ENCODE measurements around the gene CNTN2. TPM values are rescaled to one million over a fixed set of nuclear protein-coding genes. Genes with fewer than 3 reads are reported as not detected.

CNTN2 gene
- total and polyA plus RNA-seq, 10 donors, result 0.02 to 2.6 (median 0.13) TPM; not detected in 3

DNA sequence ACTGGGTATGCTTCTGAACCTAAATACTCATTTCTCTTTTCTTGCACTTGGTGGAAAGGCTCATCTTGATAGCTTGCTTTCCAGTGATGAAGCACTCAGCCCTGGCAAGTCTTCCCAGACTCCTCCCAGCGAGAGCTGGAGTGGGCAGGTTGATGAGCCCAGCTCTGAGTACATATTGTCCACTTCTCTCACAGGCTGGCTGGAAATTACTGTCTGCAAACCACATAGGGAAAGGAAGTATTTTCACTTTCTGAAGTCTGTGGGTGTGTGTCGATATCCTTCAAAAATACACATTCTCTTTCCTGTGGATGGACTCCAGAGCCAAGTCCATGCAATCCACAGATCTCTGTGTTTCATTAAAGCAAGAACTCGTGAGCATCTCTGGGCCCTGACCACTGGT lies 38.7 kb upstream of the CNTN2 start:
- H3K36me3 ChIP-seq, result no peaks in the 10 kb centered on the region
- peak overlapping the region in 2 of 8 donors; percentile 15 to 30 for H3K27ac ChIP-seq
- intact Hi-C loops (cut with DNase I; ENCODE audit: low total_unique reads), result no loop called here
- DNase-seq, result no peak
- TF ChIP-seq POLR2A (IDR thresholded peaks at IDR 0.05), result no peak
- TF ChIP-seq, protein P1, sequence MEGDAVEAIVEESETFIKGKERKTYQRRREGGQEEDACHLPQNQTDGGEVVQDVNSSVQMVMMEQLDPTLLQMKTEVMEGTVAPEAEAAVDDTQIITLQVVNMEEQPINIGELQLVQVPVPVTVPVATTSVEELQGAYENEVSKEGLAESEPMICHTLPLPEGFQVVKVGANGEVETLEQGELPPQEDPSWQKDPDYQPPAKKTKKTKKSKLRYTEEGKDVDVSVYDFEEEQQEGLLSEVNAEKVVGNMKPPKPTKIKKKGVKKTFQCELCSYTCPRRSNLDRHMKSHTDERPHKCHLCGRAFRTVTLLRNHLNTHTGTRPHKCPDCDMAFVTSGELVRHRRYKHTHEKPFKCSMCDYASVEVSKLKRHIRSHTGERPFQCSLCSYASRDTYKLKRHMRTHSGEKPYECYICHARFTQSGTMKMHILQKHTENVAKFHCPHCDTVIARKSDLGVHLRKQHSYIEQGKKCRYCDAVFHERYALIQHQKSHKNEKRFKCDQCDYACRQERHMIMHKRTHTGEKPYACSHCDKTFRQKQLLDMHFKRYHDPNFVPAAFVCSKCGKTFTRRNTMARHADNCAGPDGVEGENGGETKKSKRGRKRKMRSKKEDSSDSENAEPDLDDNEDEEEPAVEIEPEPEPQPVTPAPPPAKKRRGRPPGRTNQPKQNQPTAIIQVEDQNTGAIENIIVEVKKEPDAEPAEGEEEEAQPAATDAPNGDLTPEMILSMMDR (IDR thresholded peaks at IDR 0.05 in 8 of 11, conservative IDR thresholded peaks at IDR 0.05 in 3 of 11), result no peak
- H3K27me3 ChIP-seq (replicated peaks in 1 of 7), result peaks cover 0 to 8% (median 0%) of the 10 kb centered on the region in 7 donors
- no peaks in the 10 kb centered on the region for H3K9me3 ChIP-seq
- peaks cover 0 to 11% (median 0%) of the 10 kb centered on the region in 6 donors for H3K4me1 ChIP-seq
- 34 to 70% (median 49%) methylated on average over 3 of the region's 3 CpGs for WGBS, 5 donors
- no peak overlapping the region for H3K4me3 ChIP-seq

DNA sequence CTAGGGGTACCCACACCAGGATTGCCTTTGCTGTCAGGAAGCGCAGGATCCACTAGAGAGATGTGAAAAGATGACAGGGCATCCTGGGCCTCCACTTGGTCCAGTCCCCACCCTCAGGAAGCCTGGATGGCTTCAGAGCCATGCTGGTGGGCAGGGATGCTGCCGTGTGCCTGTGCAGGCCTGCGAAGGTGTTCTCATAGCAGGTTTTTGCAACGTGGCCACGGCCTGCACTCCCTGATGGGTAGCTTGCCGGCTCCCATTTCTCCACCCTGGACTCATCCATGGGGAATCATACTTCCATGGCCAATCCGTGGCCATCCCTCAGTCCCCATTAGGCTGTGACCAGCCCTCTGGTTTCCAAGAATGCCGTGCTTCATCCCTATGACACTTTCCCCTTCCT lies 34.1 kb upstream of the CNTN2 start:
- H3K27ac ChIP-seq, result no peak overlapping the region
- no peak for DNase-seq
- peaks cover 0 to 21% (median 8%) of the 10 kb centered on the region in 6 donors for H3K4me1 ChIP-seq
- H3K36me3 ChIP-seq, result no peaks in the 10 kb centered on the region
- no peaks in the 10 kb centered on the region for H3K27me3 ChIP-seq (replicated peaks in 1 of 7)
- TF ChIP-seq POLR2A (IDR thresholded peaks at IDR 0.05) (no peak), POLR2AphosphoS5 (IDR thresholded peaks at IDR 0.05) (no peak)
- TF ChIP-seq, protein P1 (IDR thresholded peaks at IDR 0.05 in 8 of 11, conservative IDR thresholded peaks at IDR 0.05 in 3 of 11), result no peak
- H3K4me3 ChIP-seq, result no peak overlapping the region
- H3K9me3 ChIP-seq, result no peaks in the 10 kb centered on the region
- intact Hi-C loops (cut with DNase I; ENCODE audit: low total_unique reads), result no loop called here
- WGBS, 5 donors, result 83 to 93% (median 91%) methylated on average over 6 to 8 of the region's 8 CpGs

- WGBS, 5 donors, result 85 to 94% (median 93%) methylated on average over 12 of the region's 12 CpGs
These were observed 33.3 kb upstream of the CNTN2 start for GRCh38 chr1:205009670-205010069.

DNA sequence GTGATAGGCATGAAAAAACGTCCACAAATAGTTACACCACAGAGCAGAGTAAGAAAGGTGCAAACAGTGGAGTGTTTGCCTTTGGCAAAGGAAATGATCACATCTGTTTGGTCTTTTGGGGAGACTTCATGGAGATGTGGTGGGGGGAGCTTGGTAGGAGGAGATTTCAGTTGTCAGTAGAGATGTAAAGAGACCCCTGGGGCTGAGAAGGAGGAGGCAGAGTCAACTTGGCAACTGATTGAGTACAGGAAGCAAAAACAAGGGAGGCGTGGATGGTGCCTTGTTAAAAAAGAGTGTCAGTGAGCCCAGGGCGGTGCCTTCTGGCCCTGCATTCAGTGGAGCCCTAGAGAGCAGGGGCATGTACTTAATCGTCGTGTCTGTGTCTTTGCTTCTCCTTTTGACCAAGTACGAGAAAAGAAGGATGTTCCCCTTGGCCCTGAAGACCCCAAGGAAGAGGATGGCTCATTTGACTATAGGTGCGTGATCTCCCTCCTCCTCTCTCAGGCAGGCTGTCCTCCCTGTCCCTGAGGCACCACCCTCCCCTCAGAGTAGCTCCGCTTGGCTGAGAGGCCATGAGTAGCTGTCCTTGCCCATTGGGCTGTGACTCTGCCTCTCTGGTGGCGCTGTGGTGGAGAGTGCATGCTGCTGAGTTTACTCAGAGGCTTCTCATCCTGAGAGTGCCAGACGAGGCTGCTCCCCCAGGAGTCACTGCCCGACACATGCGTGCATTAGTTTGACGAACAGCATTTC lies 30.4 kb upstream of the CNTN2 start:
- Histone ChIP-seq H3K27me3 (replicated peaks in 1 of 7) (no peaks in the 10 kb centered on the region), H3K4me1 (peaks cover 0 to 37% (median 13%) of the 10 kb centered on the region in 6 donors), H3K9me3 (no peaks in the 10 kb centered on the region), H3K4me3 (no peak overlapping the region), H3K27ac (no peak overlapping the region), H3K36me3 (no peaks in the 10 kb centered on the region)
- 51 to 77% (median 68%) methylated on average over 11 to 13 of the region's 13 CpGs for WGBS, 5 donors
- intact Hi-C loops (cut with DNase I; ENCODE audit: low total_unique reads), result no loop called here
- TF ChIP-seq POLR2A (IDR thresholded peaks at IDR 0.05) (no peak), POLR2AphosphoS5 (IDR thresholded peaks at IDR 0.05) (no peak)
- TF ChIP-seq, protein P1 (IDR thresholded peaks at IDR 0.05 in 8 of 11, conservative IDR thresholded peaks at IDR 0.05 in 3 of 11), result no peak
- no peak for DNase-seq

More at GRCh38 chr1:205009670-205010069, 33.3 kb upstream of the CNTN2 start:
- no peak for DNase-seq
- TF ChIP-seq POLR2A (IDR thresholded peaks at IDR 0.05) (no peak), POLR2AphosphoS5 (IDR thresholded peaks at IDR 0.05) (no peak)
- TF ChIP-seq, protein P1 (IDR thresholded peaks at IDR 0.05 in 8 of 11, conservative IDR thresholded peaks at IDR 0.05 in 3 of 11), result no peak
- H3K27me3 ChIP-seq (replicated peaks in 1 of 7), result no peaks in the 10 kb centered on the region
- H3K4me3 ChIP-seq, result no peak overlapping the region
- H3K27ac ChIP-seq, result no peak overlapping the region
- intact Hi-C loops (cut with DNase I; ENCODE audit: low total_unique reads), result no loop called here
- H3K36me3 ChIP-seq, result no peaks in the 10 kb centered on the region
- H3K9me3 ChIP-seq, result no peaks in the 10 kb centered on the region
- peaks cover 0 to 29% (median 10%) of the 10 kb centered on the region in 6 donors for H3K4me1 ChIP-seq

Measured in spleen (tissue), 11 donors.